HL-60/S4 (cell line): ENCODE results near the gene TSC22D2.

ENCODE experiments used
- in situ Hi-C: fragments of 300-500 bp; cut with MboI; formaldehyde crosslinking; loops from 2 replicates; pipeline ENCODE4 v1.14.3; 2022; ENCODE audit warnings: low sequenced_read_pairs

Gene TSC22D2

GRCh38 chr3:150411106-150411460 lies 3.0 kb downstream of the TSC22D2 start:
- in situ Hi-C loops: no loop called here

GRCh38 chr3:150411546-150411945 lies 3.4 kb downstream of the TSC22D2 start:
- in situ Hi-C loops: no loop called here

DNA sequence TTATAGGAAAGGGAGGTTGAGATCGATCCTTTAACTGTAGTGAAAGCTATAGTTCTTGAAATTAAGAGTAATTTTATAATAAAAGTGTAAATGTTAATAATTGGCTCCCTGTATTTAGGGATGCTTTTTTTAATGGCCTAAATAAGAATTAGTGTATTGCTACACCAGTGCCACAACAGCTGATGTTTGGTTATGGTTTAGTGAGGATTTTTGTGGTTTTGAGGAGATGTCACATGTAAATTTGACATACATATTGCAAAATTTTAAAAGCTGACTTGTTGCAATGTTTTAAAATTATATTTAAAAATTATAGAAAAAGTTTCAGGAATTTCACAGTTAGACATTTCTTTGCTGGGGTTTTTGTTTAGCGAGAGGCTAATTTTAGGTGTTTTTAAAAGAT lies 3.9 kb downstream of the TSC22D2 start:
- in situ Hi-C loops: no loop called here

DNA sequence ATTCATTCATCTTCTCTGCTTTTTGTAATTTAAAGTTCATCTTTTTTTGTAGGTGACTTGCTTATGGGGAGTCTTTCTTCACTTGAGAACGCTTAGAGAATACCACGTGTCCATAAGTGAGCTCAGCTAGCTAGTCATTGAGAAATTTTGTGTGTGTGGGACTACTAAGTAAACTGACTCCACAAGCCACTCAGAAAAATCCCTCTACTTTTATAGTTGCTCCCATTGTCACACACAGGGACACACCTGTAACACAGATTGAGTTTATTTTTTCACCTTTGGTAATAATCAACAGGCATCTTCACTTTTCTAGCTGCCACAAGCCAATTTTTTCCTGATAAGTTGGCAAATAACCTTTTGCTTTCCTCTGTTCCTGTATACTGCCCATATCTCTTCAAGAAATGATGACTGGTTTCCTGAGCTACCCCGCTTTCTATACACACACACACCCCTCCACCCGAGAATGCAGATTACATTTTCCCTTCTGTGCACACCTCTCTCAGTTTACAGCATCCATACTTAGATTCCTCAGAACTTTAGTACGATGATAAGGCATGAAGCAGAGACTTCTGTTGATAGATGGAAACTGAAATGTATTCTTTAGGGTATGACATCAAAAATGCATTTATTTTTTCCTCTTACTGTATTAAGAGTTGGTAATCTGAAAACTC lies 4.6 kb downstream of the TSC22D2 start:
- in situ Hi-C loops: no loop called here

DNA sequence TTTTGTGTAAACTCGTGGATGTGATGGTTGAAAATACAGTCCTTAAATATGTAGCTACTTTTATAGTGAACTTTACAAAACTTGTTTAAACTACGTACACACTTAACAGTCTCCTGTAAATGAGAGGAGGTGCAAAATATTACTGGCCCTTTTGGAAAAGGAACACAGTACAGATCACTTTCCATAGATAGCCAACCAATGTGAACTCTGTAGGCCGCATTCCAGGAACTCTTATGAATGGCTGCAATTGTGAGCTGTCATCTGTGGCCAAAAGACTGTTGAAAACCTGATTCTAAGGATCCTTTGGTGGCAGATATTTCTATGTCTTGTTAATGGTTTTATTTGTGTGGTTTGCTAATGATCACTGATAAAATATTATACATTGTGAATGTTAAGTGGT lies 6.2 kb downstream of the TSC22D2 start:
- in situ Hi-C loops: no loop called here

DNA sequence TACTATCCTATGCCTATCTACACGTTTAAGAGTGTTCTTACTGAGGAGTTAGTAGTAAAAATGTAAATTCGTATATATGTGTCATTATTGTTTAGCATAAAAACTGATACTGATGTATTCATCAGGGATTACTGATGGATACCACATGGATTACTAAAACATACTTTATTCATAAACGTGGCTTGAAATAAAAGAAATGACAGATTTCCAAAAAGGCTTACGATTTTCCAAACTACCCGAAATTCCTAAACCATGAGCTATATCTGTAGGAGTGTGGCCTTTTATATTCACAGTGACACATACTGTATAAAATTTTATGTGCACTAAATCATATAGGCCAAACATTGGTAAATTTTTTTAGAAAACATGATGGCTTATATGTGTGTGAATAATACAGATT lies 6.9 kb downstream of the TSC22D2 start:
- in situ Hi-C loops: no loop called here

DNA sequence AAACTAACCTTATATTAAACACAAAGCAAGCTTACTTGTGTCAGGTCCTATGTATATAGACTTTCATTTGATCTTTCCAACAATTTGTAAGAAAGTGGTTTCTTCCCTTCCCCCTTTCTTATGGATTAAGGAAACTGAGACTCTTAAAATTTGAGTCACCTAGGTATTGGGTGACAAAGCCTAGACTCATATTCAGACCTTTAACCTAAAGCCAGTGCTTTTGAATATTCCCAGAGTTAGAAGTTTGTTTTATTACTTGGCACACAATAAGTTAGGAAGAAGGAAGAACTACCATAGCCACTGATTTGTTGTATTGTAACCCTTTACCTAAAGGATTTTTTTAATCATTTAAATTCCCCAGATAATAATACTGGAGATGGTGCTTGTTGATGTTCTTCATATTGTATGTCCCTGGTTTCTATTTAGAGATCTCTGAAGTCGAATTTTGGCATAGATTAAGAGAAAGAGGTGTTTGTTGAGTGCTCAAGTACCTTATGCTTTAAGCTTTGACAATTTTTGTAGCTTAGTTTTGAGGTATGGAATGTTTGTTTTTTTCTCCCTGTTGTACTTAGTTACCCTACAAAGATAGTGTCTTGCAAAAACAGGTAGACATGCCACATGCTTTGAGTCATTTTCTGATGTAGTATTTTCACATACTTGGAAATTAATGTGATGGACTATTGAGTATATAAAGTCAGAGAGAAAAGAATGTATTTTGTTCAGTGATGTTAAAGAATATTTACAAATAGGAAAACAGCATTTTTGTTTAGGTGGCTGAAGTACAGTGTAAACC lies 11.2 kb downstream of the TSC22D2 start:
- in situ Hi-C loops: no loop called here

DNA sequence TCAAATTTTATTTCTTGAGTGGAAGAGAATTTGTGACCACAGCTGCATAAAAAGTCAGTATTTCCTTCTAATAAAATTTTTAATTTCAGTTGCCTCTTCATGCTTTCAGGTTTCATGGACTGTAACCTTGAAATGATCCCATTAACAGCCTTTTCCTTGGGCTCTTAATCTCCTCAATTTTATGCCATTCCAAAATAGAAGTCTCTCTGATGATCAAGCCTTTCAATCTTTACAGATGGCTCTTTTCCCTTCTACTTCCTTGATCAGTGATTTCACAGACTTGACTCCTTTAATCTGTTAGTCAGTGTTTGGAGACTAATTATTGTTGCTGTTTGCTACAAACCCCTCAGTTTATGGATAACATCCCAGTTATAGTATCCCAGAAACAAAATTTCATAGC lies 11.9 kb downstream of the TSC22D2 start:
- in situ Hi-C loops: no loop called here

- in situ Hi-C loops: no loop called here
These were observed 13.2 kb downstream of the TSC22D2 start for GRCh38 chr3:150421256-150421655.

GRCh38 chr3:150421799-150422548 lies 13.9 kb downstream of the TSC22D2 start:
- in situ Hi-C loops: no loop called here

- in situ Hi-C loops: no loop called here
These were observed 14.8 kb downstream of the TSC22D2 start for GRCh38 chr3:150422907-150423306.

GRCh38 chr3:150423761-150424160 lies 15.7 kb downstream of the TSC22D2 start:
- in situ Hi-C loops: no loop called here

GRCh38 chr3:150426292-150426691 lies 18.2 kb downstream of the TSC22D2 start:
- in situ Hi-C loops: no loop called here

DNA sequence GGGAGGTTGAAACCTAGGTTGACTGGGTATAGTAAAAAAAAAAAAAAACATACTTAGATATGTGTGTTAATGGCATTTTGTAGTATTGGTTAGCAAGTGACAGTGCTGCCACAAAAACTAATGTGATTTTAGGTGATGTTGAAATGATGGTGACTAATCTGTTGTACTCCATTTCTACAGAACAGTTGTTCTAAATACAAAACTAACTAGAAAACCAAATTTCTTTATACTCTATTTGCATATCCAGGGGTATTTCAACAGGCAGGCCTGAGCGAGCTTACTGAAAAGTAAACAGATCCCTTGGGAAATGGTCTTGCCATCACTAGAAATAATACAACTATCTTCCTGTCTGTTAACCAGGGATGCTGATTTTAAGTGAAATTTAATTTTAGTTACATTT lies 20.5 kb downstream of the TSC22D2 start:
- in situ Hi-C loops: no loop called here

DNA sequence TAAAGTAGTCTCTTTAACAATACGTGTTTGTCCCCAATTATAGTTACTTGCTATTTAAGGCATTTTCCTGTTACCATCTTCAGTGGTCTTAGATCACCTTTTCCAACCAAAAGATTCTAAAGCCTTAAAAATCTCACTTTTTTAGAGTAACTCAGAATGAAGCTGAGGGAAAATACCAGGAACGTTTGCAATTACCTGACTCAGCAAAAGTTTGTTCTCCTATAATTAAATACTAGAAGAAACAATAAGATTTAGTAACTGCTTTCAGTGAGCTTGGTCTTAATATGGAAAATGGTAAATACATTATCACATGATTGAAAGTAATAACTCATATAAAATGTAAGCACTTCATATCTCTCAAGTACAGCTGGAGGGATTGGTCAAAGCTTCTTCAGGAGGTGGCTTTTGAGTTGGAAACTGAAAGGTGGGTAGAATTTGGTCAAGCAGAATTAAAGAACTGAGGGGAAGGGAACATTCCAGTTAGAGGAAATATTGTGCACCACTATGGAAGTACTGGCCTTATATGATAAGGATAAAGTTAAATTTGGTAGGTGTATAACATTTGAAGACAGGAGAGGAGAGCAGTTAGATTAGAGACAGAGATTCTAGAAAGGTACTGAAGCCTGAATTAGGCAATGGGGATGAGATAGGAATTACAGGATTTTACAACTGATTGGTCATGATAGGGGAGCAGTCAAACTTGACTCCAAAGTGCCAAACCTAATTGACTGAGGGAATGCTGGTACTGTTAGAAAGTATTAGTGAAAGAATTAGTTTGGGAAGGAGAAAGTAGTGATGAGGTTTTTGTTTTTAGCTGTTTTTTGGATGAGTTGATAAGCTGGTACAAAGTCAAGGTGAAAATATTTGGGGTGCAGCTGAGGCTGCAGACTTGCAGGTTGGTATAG lies 21.9 kb downstream of the TSC22D2 start:
- in situ Hi-C loops: no loop called here

- in situ Hi-C loops: no loop called here
These were observed 25.2 kb downstream of the TSC22D2 start for GRCh38 chr3:150433347-150433746.

GRCh38 chr3:150434234-150434633 lies 26.1 kb downstream of the TSC22D2 start:
- in situ Hi-C loops: no loop called here

DNA sequence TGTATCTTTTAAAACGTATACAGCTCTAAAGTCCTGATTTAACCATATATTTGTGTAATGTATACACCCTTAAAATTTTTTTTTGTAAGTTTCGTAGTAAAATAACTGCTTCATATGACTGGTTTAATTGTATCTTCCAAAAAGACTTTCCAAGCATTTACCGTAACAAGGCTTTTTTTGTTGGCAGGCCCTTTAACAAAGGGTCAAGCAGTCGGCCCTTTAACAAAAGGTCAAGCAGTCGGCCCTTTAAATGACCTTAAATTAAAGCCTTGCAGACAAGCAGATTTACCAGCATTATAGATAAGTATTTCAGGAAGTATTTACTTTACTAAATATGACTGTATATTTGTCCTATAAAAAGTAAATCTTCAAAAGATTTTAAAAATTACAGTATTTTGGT lies 28.1 kb downstream of the TSC22D2 start:
- in situ Hi-C loops: no loop called here

GRCh38 chr3:150439657-150440056 lies 31.6 kb downstream of the TSC22D2 start:
- in situ Hi-C loops: no loop called here

DNA sequence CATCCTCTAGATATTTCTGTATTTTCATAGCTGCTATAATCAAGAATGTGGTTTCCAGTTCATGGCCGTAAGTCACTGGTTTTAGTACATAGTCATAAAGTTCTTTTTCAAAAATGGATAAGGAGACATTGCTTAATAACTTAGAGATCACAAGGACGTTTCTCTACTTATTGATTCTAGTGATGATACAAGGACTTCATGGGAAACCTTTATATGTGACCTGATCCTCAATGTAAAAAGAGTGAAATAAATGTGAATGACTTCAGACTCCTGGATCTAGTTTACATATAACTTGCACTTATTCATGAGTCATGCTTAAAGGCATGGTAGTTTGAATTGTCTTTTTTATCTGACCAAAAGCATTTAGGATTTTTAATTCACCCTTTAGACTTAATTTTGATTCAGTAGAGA lies 35.2 kb downstream of the TSC22D2 start:
- in situ Hi-C loops: no loop called here

GRCh38 chr3:150444371-150444770 lies 36.3 kb downstream of the TSC22D2 start:
- in situ Hi-C loops: no loop called here
